Muscle layer of duodenum (tissue), 2 donors: Measurements from ENCODE around the gene CBX6.

Source experiments
- H3K27ac ChIP-seq: one replicate; pipeline ENCODE4 v1.7.0; 2013; ENCODE audit warnings: mild to moderate bottlenecking, low read length
- H3K27me3 ChIP-seq: one replicate; pipeline ENCODE4 v1.7.0; 2013; ENCODE audit warnings: low read depth, mild to moderate bottlenecking, control low read depth, low read length
- H3K36me3 ChIP-seq, 2 donors: one replicate each; pipeline ENCODE4 v1.7.0; 2013; ENCODE audit warnings: low read length in 2 of 2, control low read depth in 1 of 2, mild to moderate bottlenecking in 1 of 2; ENCODE audit not compliant: insufficient read depth in 2 of 2, control insufficient read depth in 1 of 2
- H3K4me1 ChIP-seq, 2 donors: one replicate each; pipeline ENCODE4 v1.7.0; 2013; ENCODE audit warnings: low read length in 2 of 2, mild to moderate bottlenecking in 2 of 2, control low read depth in 1 of 2, moderate library complexity in 1 of 2; ENCODE audit not compliant: insufficient read depth in 2 of 2, control insufficient read depth in 1 of 2
- H3K4me3 ChIP-seq, 2 donors: one replicate each; pipeline ENCODE4 v1.7.0; 2013; ENCODE audit warnings: low read length in 2 of 2, low read depth in 1 of 2, mild to moderate bottlenecking in 1 of 2
- H3K9me3 ChIP-seq, 2 donors: one replicate each; pipeline ENCODE4 v1.7.0; 2013; ENCODE audit warnings: low read length in 2 of 2, control low read depth in 1 of 2, mild to moderate bottlenecking in 1 of 2; ENCODE audit not compliant: control insufficient read depth in 1 of 2
- donor health status: healthy.

Gene CBX6

DNA sequence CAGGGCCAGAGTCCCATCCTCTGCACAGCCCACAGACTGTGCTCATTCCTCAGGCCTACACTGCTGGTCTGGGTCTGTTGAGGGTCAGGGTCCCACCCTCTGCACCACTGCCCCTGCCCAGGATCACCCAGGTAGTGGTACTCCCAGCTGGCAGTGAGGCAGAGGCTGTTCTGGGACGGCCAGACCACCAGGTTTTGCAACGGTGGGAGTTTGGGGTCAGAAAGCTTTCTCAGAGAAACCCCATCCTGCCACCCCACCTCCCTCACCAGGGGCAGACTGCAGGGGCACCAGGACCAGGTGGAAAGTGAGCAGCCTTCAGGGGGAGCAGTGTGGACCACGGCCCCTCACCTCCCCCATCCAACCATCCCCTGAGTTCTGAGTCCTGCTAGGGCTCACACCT is 39.0 kb downstream of the CBX6 start:
- Histone ChIP-seq H3K27ac (no peak overlapping the region), H3K27me3 (no peaks in the 10 kb centered on the region), H3K4me3 (no peak overlapping the region), H3K4me1 (no peaks in the 10 kb centered on the region), H3K9me3 (no peaks in the 10 kb centered on the region), H3K36me3 (no peaks in the 10 kb centered on the region)

DNA sequence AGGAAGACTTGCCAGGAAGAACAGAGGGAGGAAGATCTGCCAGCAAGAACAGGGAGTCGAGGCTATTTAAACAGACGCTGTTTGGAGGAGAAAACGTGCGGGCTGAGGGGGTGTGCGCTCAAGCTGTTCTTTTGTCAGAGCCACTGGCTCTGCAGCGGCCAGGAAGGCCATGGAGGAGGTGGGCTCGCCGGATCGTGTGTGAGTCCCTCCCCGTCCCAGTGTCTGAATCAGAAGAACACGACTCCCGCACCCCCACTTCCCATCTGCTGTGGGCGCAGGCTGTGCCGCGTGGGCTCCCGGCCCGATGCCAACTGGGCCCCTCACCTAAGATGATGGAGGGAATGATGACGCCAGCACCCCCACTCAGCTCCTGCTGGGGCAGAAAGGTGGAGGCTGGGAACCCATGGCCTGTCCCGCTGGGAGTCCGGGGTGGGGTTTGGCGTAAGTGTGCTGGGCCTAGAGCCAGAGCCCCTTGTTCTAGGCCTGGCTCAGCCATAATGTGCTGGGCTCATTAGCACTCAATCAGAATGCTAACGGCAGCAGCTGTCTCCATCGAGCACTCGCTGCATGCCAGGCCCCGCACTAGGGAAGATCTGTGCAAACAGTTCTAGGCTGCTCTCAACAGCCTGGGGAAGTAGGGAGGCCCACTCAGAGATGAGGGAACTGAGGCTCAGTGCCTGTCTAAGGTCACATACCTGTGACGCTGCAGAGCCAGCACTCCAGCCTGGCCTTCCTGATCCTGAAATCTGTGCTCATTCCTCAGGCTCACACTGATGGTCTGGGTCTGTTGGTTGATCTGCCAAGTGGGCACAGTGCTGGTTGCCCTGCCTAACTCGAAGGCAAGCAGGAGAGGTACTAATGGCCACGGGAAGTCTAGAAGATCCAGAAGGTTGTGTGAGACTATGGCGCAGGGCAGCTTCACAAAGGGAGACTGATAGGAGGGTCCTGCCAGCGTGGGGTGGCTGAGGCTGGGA is 39.7 kb downstream of the CBX6 start:
- Histone ChIP-seq H3K9me3 (no peaks in the 10 kb centered on the region), H3K27ac (no peak overlapping the region), H3K36me3 (no peaks in the 10 kb centered on the region), H3K4me1 (no peaks in the 10 kb centered on the region), H3K27me3 (no peaks in the 10 kb centered on the region), H3K4me3 (no peak overlapping the region)

DNA sequence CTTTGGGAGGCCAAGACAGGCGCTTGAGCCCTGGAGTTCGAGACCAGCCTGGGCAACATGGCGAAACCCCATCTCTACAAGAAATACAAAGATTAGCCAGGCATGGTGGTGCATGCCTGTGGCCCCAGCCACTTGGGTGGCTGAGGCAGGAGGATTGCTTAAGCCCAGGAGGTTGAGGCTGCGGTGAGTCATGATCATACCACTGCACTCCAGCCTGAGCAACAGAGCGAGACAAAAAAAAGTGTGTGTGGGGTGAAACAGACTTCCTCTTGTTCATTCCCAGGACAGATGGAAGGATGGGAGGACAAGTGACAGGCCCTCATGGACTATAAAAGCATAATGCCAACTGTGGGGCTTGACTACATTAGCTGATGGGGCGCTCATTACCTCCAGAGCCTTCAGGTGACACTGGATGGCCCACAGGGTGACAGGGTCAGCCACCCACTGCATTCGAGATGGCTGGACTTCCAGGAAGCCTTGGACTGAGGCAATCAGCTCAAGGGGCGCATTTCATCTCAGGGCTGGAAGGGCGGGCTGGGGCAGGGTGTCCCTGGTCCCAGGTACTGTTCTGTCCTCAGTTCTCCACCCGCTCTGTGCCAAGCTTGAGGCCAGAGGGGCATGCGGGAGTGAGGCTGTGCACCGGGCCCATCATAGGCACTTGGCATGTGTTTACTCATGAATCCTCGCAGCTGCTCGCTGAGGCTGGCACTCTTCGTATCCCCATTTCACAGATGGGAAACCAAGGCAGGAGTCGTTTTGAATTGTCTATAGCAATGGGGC is 40.7 kb downstream of the CBX6 start:
- no peaks in the 10 kb centered on the region for H3K4me1 ChIP-seq
- no peaks in the 10 kb centered on the region for H3K36me3 ChIP-seq
- H3K9me3 ChIP-seq = no peaks in the 10 kb centered on the region
- no peak overlapping the region for H3K27ac ChIP-seq
- H3K4me3 ChIP-seq = no peak overlapping the region
- H3K27me3 ChIP-seq = no peaks in the 10 kb centered on the region

DNA sequence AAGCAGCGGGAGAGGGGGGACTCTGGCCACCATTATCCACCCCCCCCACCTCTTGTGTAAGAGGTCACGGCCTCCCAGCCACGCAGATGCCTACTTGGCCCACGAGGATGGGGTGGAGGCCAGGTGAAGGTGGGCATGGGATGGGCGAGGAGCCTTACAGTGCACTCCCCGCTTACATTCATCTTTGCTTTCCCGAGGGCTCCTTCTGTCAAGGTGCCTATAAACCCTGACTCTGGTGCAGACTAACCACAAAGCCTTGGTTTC is 41.2 kb downstream of the CBX6 start:
- no peaks in the 10 kb centered on the region for H3K36me3 ChIP-seq

DNA sequence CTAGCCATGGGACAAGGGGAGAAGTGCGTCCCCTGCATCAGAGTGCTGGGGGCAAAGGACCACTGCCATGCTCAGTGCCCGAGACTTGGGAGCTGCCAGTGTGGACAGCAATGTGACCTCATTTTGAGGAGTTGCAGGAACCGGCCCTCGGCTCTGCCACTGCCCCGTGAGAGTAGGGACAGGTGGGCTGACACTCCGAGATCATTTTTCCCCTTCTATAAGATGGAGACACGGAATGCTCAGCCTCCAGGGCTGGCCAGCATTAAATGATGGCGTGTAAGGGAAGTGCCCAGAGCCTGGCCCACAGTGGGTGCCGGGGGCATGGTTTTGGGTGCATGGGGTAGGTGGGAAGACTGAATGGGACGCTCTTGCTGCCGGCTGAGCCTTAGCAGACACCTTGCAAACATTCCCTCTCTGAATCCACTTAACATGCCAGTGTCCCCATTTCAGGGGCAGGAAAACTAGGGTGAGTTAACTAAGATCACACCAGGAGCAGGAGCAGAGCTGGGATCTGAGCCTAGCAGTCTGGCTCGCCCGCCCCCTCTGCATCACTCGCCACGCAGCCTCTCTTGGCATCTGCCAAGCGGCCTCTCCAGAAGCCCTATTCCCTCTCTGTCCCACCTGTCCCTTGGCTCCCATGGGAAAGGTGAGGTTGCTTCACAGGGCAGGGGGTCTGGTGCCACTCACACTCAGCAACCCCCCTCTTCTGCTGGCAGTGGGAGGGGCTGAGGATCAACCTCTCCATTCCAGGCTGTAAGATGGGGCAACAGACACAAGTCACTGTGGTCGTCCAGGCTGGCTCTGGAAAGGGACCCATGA is 41.8 kb downstream of the CBX6 start:
- H3K4me1 ChIP-seq = no peaks in the 10 kb centered on the region
- H3K36me3 ChIP-seq = no peaks in the 10 kb centered on the region
- no peaks in the 10 kb centered on the region for H3K9me3 ChIP-seq
- H3K27ac ChIP-seq = no peak overlapping the region
- no peaks in the 10 kb centered on the region for H3K27me3 ChIP-seq
- no peak overlapping the region for H3K4me3 ChIP-seq

More for the DNA sequence above, 41.2 kb downstream of the CBX6 start:
- Histone ChIP-seq H3K4me1 (no peaks in the 10 kb centered on the region), H3K9me3 (no peaks in the 10 kb centered on the region), H3K27ac (no peak overlapping the region), H3K27me3 (no peaks in the 10 kb centered on the region), H3K4me3 (no peak overlapping the region)

DNA sequence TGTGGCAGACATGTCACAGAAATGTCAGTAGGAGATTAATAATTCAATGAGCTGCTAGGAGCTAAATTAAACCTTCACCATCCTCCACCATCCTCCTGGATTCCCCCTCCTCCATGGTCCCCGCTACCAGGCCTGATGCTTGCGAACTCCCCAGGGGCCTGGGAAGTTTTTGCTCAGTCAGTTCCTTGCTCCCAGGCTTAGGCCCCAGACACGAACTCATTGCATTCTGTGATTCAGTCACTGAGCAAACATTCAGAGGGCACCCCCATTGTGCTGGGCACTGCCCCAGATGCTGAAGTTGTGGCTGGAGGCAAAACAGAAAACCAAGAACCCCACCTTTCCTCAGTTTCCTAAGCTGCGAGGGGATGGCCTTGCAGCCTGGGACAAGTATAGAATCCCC is 42.5 kb downstream of the CBX6 start:
- no peaks in the 10 kb centered on the region for H3K4me1 ChIP-seq
- H3K27ac ChIP-seq = no peak overlapping the region
- no peaks in the 10 kb centered on the region for H3K36me3 ChIP-seq
- H3K9me3 ChIP-seq = no peaks in the 10 kb centered on the region
- H3K4me3 ChIP-seq = no peak overlapping the region
- no peaks in the 10 kb centered on the region for H3K27me3 ChIP-seq

DNA sequence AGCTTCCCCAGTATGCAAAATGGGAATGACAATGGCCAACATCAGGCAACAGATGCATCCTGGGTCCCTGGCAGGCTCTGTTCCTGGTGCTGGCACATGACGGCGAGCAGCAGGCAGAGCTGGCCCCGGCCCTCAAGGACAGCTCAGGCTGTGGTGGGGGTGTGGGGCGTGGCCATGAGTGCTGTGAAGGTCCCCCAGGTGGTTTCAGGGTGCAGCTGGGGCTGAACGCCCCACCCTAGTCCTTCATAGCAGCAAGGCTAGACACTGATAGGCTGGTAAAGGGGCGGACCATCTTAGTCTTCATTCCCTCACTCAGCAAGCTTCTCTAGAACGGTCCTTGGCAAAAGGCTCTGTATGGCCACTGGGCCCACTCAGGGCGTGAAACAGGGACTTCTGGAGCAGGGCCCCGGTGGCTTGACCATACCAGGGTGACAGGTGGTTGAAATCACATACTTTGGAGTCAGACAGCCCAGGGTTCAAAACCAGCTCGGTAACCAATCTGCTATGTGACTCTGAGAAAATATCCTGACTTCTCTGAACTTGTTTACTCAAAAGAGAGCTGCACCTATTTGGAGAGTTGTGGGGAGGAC is 43.3 kb downstream of the CBX6 start:
- H3K4me3 ChIP-seq = no peak overlapping the region
- no peaks in the 10 kb centered on the region for H3K36me3 ChIP-seq
- H3K4me1 ChIP-seq = no peaks in the 10 kb centered on the region
- no peak overlapping the region for H3K27ac ChIP-seq
- no peaks in the 10 kb centered on the region for H3K9me3 ChIP-seq
- no peaks in the 10 kb centered on the region for H3K27me3 ChIP-seq

DNA sequence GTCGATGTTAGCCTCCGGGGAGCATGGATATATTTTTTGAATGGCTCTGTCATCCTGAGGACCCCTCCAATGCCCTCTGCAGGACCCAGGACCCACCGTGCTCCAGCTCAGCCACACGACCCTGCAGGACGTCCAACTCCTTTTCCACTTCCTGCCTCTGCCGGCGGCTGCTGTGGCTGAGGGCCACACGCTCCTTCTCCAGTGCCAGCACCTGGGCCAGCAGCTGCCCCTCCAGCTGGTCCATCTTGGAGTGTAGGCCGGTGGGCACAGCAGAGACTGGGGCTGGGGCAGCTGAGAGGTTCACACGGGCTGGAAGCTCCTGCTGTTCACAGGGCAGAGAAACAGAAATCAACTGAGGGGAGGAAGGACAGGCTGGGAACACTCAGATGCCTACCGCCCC is 43.8 kb downstream of the CBX6 start:
- Histone ChIP-seq H3K36me3 (no peaks in the 10 kb centered on the region), H3K27me3 (no peaks in the 10 kb centered on the region), H3K9me3 (no peaks in the 10 kb centered on the region), H3K4me1 (no peaks in the 10 kb centered on the region), H3K4me3 (no peak overlapping the region), H3K27ac (no peak overlapping the region)

DNA sequence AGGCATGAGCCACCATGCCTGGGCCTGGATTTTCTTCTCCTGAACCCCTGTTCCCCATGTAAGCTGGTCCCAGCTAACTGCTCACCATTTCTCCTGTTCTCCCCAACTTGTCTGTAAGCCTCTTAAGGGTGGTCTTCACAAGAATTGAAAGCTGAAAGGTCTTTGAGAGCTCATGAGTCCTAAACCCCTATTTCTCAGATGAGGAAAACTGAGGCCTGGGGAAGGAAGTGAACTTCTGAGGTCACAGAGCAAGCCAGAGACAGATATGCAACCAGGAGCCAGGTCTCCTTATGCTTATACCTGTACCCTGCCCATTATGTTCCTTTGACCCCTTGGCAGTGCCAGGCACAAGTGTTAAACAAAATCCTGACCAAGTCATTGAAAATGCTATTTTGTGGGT is 44.5 kb downstream of the CBX6 start:
- H3K4me1 ChIP-seq = no peaks in the 10 kb centered on the region
- no peaks in the 10 kb centered on the region for H3K36me3 ChIP-seq
- no peak overlapping the region for H3K27ac ChIP-seq
- H3K27me3 ChIP-seq = no peaks in the 10 kb centered on the region
- no peaks in the 10 kb centered on the region for H3K9me3 ChIP-seq
- H3K4me3 ChIP-seq = no peak overlapping the region

DNA sequence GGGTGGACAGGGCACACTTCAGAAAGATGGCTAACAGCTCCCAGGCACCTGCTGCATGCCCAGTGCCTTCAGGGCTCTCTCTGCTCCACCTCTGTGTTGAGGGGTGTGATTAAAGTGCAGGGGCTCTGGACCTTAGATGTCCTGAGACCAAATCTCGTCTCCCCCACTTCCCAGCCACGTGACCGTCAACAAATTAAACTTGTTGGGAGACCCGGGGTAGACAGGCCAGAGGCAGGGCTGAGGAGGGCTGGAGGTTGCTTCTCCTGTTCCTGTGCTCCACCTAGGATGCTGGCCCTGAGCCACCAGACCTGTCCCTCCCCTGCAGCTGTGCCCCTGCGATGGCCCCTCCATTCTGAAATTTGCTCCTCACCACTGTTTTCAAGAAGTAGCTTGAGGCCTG is 45.2 kb downstream of the CBX6 start:
- no peaks in the 10 kb centered on the region for H3K9me3 ChIP-seq
- H3K27ac ChIP-seq = no peak overlapping the region
- no peaks in the 10 kb centered on the region for H3K36me3 ChIP-seq
- no peaks in the 10 kb centered on the region for H3K4me1 ChIP-seq
- H3K4me3 ChIP-seq = no peak overlapping the region
- no peaks in the 10 kb centered on the region for H3K27me3 ChIP-seq

DNA sequence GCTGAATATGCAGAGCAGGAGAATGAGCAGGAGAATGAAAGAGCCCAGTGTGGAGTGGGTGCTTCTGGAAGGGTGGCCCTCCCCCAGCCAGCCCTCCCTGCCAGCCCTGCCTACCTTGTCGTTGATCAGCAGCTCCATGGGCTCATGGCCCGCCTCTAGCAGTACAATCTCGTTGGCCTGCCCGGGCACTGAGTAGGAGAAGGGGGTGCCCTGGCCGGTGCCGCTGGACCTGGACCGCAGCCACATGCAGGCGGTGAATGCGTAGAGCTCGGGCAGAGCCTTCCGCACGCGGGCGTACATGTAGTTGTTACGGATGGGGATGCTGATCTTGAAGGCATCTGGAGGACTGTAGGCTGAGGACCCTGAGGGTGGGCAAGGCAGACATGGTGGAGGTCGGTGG is 45.6 kb downstream of the CBX6 start:
- no peaks in the 10 kb centered on the region for H3K4me1 ChIP-seq
- H3K27me3 ChIP-seq = no peaks in the 10 kb centered on the region
- no peaks in the 10 kb centered on the region for H3K9me3 ChIP-seq
- no peaks in the 10 kb centered on the region for H3K36me3 ChIP-seq
- H3K27ac ChIP-seq = no peak overlapping the region
- no peak overlapping the region for H3K4me3 ChIP-seq
